22Rv1 (cell line): ENCODE measurements around the gene CKAP5.

ENCODE experiments used
- ZFX ChIP-seq: fragments of 450-650 bp; IDR thresholded peaks from 2 replicates; pipeline ENCODE4 v1.6.1; 2017; ENCODE audit warnings: antibody characterized with exemption, borderline replicate concordance
- TF ChIP-seq, protein P1 (sequence below): fragments of 450-650 bp; IDR thresholded peaks from 2 replicates; pipeline ENCODE4 v1.5.1; 2017; ENCODE audit warnings: mild to moderate bottlenecking

DNA sequence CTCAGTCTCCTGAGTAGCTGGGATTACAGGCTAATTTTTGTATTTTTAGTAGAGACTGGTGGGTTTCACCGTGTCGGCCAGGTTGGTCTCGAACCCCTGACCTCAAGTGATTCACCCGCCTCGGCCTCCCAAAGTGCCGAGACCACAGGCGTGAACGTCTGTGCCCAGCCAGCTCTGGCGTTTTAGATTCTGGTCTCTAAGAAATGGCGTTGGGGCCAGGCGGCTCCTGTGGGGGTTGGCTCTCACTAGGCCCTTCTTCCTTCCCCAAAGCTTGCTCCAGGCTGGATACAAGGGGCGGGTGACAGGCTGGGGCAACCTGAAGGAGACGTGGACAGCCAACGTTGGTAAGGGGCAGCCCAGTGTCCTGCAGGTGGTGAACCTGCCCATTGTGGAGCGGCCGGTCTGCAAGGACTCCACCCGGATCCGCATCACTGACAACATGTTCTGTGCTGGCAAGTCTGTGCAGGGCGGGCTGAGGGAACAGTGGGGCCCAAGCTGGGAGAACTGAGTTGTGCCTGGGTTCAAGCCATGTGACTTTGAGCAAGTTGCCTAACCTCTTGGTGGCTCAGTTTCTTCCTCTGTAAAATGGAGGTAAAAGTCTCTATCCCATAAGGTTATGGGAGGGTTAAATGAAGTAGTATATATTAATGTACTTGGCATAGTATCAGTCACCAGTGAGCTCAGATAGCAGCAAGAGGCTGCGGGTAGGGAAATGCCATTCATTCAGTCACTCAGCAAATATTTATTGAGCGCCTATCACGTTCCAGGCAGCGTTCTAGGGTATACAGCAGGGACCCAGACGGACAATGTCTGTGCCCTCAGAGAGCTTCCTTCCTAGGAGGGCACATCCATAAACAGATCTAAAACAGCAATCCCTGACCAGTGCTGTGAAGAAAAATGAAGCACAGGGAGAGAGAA lies 116.7 kb downstream of the CKAP5 start:
- TF ChIP-seq, protein P1, sequence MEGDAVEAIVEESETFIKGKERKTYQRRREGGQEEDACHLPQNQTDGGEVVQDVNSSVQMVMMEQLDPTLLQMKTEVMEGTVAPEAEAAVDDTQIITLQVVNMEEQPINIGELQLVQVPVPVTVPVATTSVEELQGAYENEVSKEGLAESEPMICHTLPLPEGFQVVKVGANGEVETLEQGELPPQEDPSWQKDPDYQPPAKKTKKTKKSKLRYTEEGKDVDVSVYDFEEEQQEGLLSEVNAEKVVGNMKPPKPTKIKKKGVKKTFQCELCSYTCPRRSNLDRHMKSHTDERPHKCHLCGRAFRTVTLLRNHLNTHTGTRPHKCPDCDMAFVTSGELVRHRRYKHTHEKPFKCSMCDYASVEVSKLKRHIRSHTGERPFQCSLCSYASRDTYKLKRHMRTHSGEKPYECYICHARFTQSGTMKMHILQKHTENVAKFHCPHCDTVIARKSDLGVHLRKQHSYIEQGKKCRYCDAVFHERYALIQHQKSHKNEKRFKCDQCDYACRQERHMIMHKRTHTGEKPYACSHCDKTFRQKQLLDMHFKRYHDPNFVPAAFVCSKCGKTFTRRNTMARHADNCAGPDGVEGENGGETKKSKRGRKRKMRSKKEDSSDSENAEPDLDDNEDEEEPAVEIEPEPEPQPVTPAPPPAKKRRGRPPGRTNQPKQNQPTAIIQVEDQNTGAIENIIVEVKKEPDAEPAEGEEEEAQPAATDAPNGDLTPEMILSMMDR, result no peak
- TF ChIP-seq ZFX, result no peak
